Ovary (tissue), 9 donors: ENCODE results near the gene DUSP2. TPM values are rescaled to one million over a fixed set of nuclear protein-coding genes. Genes with fewer than 3 reads are reported as not detected.

Source experiments
- DNase-seq, 5 donors: peaks; one replicate each; pipeline ENCODE4 v3.0.0-alpha.2; 2019 to 2020
- H3K27ac ChIP-seq, 2 donors: fragments of 200-600 bp; one replicate each; pipeline versions ENCODE4 v1.5.1 to v1.8.0; 2019 to 2022
- H3K27me3 ChIP-seq: fragments of 200-600 bp; one replicate; pipeline ENCODE4 v1.8.0; 2022
- H3K36me3 ChIP-seq: fragments of 200-600 bp; sonication (generic); one replicate; pipeline ENCODE4 v1.5.1; 2019
- H3K4me1 ChIP-seq: one replicate; pipeline ENCODE4 v1.8.1; 2013; ENCODE audit warnings: mild to moderate bottlenecking, moderate library complexity; ENCODE audit not compliant: insufficient read depth
- H3K4me3 ChIP-seq: fragments of 200-600 bp; sonication (generic); one replicate; pipeline ENCODE4 v1.5.1; 2017
- H3K9me3 ChIP-seq, 2 donors: fragments of 200-600 bp in 1 of 2; sonication (generic) in 1 of 2; one replicate each; pipeline versions ENCODE4 v1.5.1 to v1.8.1; 2013 to 2019; ENCODE audit warnings: mild to moderate bottlenecking in 1 of 2, moderate library complexity in 1 of 2
- CTCF ChIP-seq, 3 donors: fragments of 450-650 bp in 2 of 3; fragments of 200-600 bp in 1 of 3; IDR thresholded peaks; one replicate each; pipeline versions ENCODE4 v1.5.1 to v1.8.0; 2016 to 2022; ENCODE audit warnings: antibody characterized with exemption in 3 of 3, mild to moderate bottlenecking in 1 of 3
- EP300 ChIP-seq: sonication (generic); formaldehyde crosslinking; IDR thresholded peaks from one replicate; pipeline ENCODE4 v1.6.1; 2017; ENCODE audit warnings: antibody characterized with exemption
- POLR2A ChIP-seq: fragments of 450-650 bp; IDR thresholded peaks from one replicate; pipeline ENCODE4 v1.6.1; 2017; ENCODE audit warnings: antibody characterized with exemption, mild to moderate bottlenecking, moderate library complexity
- WGBS, 3 donors: extraction: QIAGEN DNeasy Blood & Tissue Kit in 1 of 3; methylation state at CpG; one replicate each; pipeline versions ENCODE4 v1.1.5 to v1.1.7; 2013 to 2017; 5-methylcytosine and 5-hydroxymethylcytosine counted together
- intact Hi-C, 4 donors: fragments of 100-400 bp; cut with DNase I; formaldehyde crosslinking; loops; one replicate each; pipeline versions ENCODE4 v1.11.0 to v1.15.1; 2022 to 2023
- polyA plus RNA-seq, 2 donors: library from polyadenylated mRNA; stranded (reverse); fragments of 200-250 nt in 1 of 2; fragments of 350-450 nt in 1 of 2; fragmentation: Illumina TruSeq in 1 of 2; extraction: RNeasy Lipid Tissue Mini Kit (QIAGEN cat#74804) in 1 of 2; gene quantifications; one replicate each; pipeline ENCODE4 v1.2.3, GENCODE V29; 2013 to 2014
- total RNA-seq, 7 donors: library from RNA; depleted of rRNA in 2 of 7; stranded (reverse); fragments of >200 nt in 2 of 7; fragmentation: NEBNext Ultra II Directional in 3 of 7; extraction: Animal tissue kit (Norgen Biotek cat#: 25700) in 3 of 7; gene quantifications; one replicate each; pipeline versions ENCODE4 v1.1.0 to v1.2.4, GENCODE V29; 2016 to 2023
- donor health status: DM: no; HTN: no; CAD: no; lungs with moderate emphysema.
- donor health status: DM: no; HTN: no; CAD: no.
- donor health status: Bipolar disorder and iron deficiency.
- donor health status: DM: yes; HTN: yes; CAD: no.
- donor health status: DM: no; HTN: no; CAD: no.
- donor health status: DM: yes; HTN: yes; CAD: no.

DUSP2 gene
- total and polyA plus RNA-seq, 9 donors, result 0.52 to 111 (median 3.1) TPM

GRCh38 chr2:96150007-96150640 is 4.9 kb upstream of the DUSP2 start:
- H3K4me3 ChIP-seq, result no peak overlapping the region
- H3K27ac ChIP-seq, result no peak overlapping the region
- 88 to 93% (median 92%) methylated on average over 6 of the region's 6 CpGs for WGBS, 3 donors
- no peaks in the 10 kb centered on the region for H3K36me3 ChIP-seq
- intact Hi-C loops, result no loop called here
- TF ChIP-seq CTCF (IDR thresholded peaks at IDR 0.05), result no peak
- no peak for TF ChIP-seq EP300
- no peak for TF ChIP-seq POLR2A
- no peaks in the 10 kb centered on the region for H3K27me3 ChIP-seq
- DNase-seq, result no peak
- H3K4me1 ChIP-seq, result no peaks in the 10 kb centered on the region
- H3K9me3 ChIP-seq, result no peaks in the 10 kb centered on the region

GRCh38 chr2:96148410-96149217 is 3.4 kb upstream of the DUSP2 start:
- no peak overlapping the region for H3K4me3 ChIP-seq
- TF ChIP-seq CTCF (IDR thresholded peaks at IDR 0.05) (no peak), POLR2A (no peak), EP300 (no peak)
- no peaks in the 10 kb centered on the region for H3K9me3 ChIP-seq
- peaks cover 6% of the 10 kb centered on the region for H3K4me1 ChIP-seq
- H3K27me3 ChIP-seq, result no peaks in the 10 kb centered on the region
- H3K36me3 ChIP-seq, result no peaks in the 10 kb centered on the region
- DNase-seq, result peak; percentile 53 to 74 (median 60)
- no peak overlapping the region for H3K27ac ChIP-seq
- intact Hi-C loops, result loop anchor here in 2 of 4 donors (5.0 to 10.0 kb wide), 2 partner anchors 109 to 116 kb away; partner anchors contain the start of genes CIAO1 (in 1 of the 2) and TMEM127 (in 1 of the 2)
- 63 to 65% (median 64%) methylated on average over 23 to 29 of the region's 29 CpGs for WGBS, 3 donors

- no peaks in the 10 kb centered on the region for H3K27me3 ChIP-seq
- H3K4me1 ChIP-seq, result peaks cover 6% of the 10 kb centered on the region
- no peaks in the 10 kb centered on the region for H3K9me3 ChIP-seq
- intact Hi-C loops, result loop anchor here in 2 of 4 donors (5.0 to 10.0 kb wide), 2 partner anchors 110 to 117 kb away; partner anchors contain the start of genes CIAO1 (in 1 of the 2) and TMEM127 (in 1 of the 2)
- TF ChIP-seq POLR2A (no peak), EP300 (no peak), CTCF (IDR thresholded peaks at IDR 0.05) (no peak)
- DNase-seq, result peak in 3 of 5 donors; percentile 8 to 33 (median 9)
- WGBS, 3 donors, result 75 to 83% (median 80%) methylated on average over 9 of the region's 9 CpGs
- H3K36me3 ChIP-seq, result no peaks in the 10 kb centered on the region
- H3K27ac ChIP-seq, result no peak overlapping the region
- H3K4me3 ChIP-seq, result no peak overlapping the region
These were observed 2.5 kb upstream of the DUSP2 start for GRCh38 chr2:96147593-96148201.

GRCh38 chr2:96146881-96147592 is 1.8 kb upstream of the DUSP2 start:
- H3K27ac ChIP-seq, result no peak overlapping the region
- no peaks in the 10 kb centered on the region for H3K27me3 ChIP-seq
- intact Hi-C loops, result loop anchor here in 2 of 4 donors (5.0 to 10.0 kb wide), 2 partner anchors 110 to 118 kb away; partner anchors contain the start of genes CIAO1 (in 1 of the 2) and TMEM127 (in 1 of the 2)
- TF ChIP-seq CTCF (IDR thresholded peaks at IDR 0.05), result no peak
- TF ChIP-seq EP300, result no peak
- no peak for TF ChIP-seq POLR2A
- H3K36me3 ChIP-seq, result no peaks in the 10 kb centered on the region
- H3K9me3 ChIP-seq, result no peaks in the 10 kb centered on the region
- 81 to 88% (median 83%) methylated on average over 9 of the region's 9 CpGs for WGBS, 3 donors
- peaks cover 6% of the 10 kb centered on the region for H3K4me1 ChIP-seq
- DNase-seq, result peak in 4 of 5 donors; percentile 9 to 33 (median 20)
- no peak overlapping the region for H3K4me3 ChIP-seq
